Testis (tissue), 3 donors: ENCODE measurements around the gene PPP4R3B. TPM values are rescaled to one million over a fixed set of nuclear protein-coding genes. Genes with fewer than 3 reads are reported as not detected.

Source experiments
- DNase-seq: peaks from one replicate; pipeline ENCODE4 v3.0.0-alpha.2; 2019
- H3K27ac ChIP-seq, 2 donors: fragments of 200-600 bp; sonication (generic); one replicate each; pipeline ENCODE4 v1.5.1; 2019
- H3K27me3 ChIP-seq: fragments of 200-600 bp; sonication (generic); one replicate; pipeline ENCODE4 v1.5.1; 2019
- H3K36me3 ChIP-seq: fragments of 200-600 bp; sonication (generic); one replicate; pipeline ENCODE4 v1.5.1; 2017; ENCODE audit warnings: low read depth; ENCODE audit errors: missing control alignments
- H3K4me1 ChIP-seq: fragments of 200-600 bp; sonication (generic); one replicate; pipeline ENCODE4 v1.5.1; 2019
- H3K4me3 ChIP-seq, 2 donors: fragments of 200-600 bp; sonication (generic); one replicate each; pipeline ENCODE4 v1.5.1; 2017 to 2019
- H3K9me3 ChIP-seq: fragments of 200-600 bp; sonication (generic); one replicate; pipeline ENCODE4 v1.5.1; 2017
- CTCF ChIP-seq, 3 experiments: fragments of 450-650 bp in 2 of 3; fragments of 200-600 bp in 1 of 3; sonication (generic) in 1 of 3; IDR thresholded peaks; one replicate each; pipeline ENCODE4 v1.5.1; 2016 to 2019; ENCODE audit warnings: antibody characterized with exemption in 3 of 3, mild to moderate bottlenecking in 2 of 3, moderate library complexity in 1 of 3
- POLR2A ChIP-seq: fragments of 450-650 bp; IDR thresholded peaks from one replicate; pipeline ENCODE4 v1.6.1; 2017; ENCODE audit warnings: antibody characterized with exemption, mild to moderate bottlenecking, moderate library complexity
- WGBS, 2 donors: methylation state at CpG; one replicate each; pipeline ENCODE4 v1.1.5; 2018; 5-methylcytosine and 5-hydroxymethylcytosine counted together
- intact Hi-C: fragments of 100-400 bp; cut with DNase I; formaldehyde crosslinking; loops from one replicate; pipeline ENCODE4 v1.15.1; 2023; ENCODE audit warnings: low total_unique reads
- polyA plus RNA-seq: library from polyadenylated mRNA; stranded (reverse); fragments of 350-450 nt; fragmentation: Illumina TruSeq; extraction: RNeasy Lipid Tissue Mini Kit (QIAGEN cat#74804); gene quantifications from one replicate; pipeline ENCODE4 v1.2.3, GENCODE V29; 2014; ENCODE audit warnings: low read depth, low replicate concordance; ENCODE audit not compliant: insufficient read depth
- total RNA-seq, 2 donors: library from RNA; depleted of rRNA; stranded (reverse); fragments of >200 nt; gene quantifications; one replicate each; pipeline ENCODE4 v1.2.3, GENCODE V29; 2016

Gene PPP4R3B
- total and polyA plus RNA-seq, 3 donors from 2014 or later = 51.3 to 65.8 (median 63.8) TPM

DNA sequence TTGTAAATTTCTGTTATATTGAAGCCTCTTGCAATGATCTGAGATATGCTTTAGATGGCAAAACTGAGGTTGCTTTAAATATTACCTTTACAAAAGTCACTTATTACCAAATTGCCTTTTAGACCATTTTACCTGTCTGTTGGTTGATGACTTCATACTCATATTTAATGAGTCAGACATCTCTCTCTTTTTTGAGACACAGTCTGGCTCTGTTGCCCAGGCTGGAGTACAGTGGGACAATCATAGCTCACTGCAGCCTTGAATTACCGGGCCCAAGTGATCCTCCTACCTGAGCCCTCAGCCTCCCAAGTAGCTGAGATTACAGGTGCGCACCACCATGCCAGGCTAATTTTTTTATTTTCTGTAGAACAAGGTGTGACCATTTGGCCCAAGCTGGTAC is 11.5 kb upstream of the PPP4R3B start:
- Histone ChIP-seq H3K4me1 (no peaks in the 10 kb centered on the region), H3K36me3 (no peaks in the 10 kb centered on the region), H3K27ac (no peak overlapping the region), H3K9me3 (no peaks in the 10 kb centered on the region), H3K27me3 (no peaks in the 10 kb centered on the region), H3K4me3 (no peak overlapping the region)
- TF ChIP-seq POLR2A (no peak), CTCF (IDR thresholded peaks at IDR 0.05) (no peak)
- WGBS, 2 donors = 100% methylated on average over 2 of the region's 2 CpGs
- intact Hi-C loops = no loop called here
- DNase-seq = no peak

DNA sequence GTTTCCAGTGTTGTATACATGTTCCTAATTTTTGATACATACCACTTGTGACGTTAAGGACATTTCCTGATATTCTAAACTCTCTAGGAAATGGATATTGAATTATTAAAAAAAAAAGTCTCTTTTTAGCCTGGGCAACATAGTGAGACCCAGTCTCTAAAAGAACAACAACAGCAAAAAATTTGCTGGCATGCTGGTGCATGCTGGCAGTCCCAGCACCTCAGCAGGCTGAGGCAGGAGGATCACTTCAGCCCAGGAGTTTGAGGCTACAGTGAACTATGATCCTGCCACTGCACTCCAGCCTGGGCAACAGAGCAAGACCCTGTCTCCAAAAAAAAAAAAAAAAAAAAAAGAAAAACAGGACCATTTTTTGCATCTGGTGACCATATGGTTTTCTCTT is 10.5 kb upstream of the PPP4R3B start:
- Histone ChIP-seq H3K36me3 (no peaks in the 10 kb centered on the region), H3K4me3 (no peak overlapping the region), H3K27ac (no peak overlapping the region), H3K4me1 (no peaks in the 10 kb centered on the region), H3K9me3 (no peaks in the 10 kb centered on the region), H3K27me3 (no peaks in the 10 kb centered on the region)
- intact Hi-C loops = no loop called here
- no peak for TF ChIP-seq CTCF (IDR thresholded peaks at IDR 0.05)
- TF ChIP-seq POLR2A = no peak
- 63 to 65% methylated on average over 1 of the region's 1 CpG for WGBS, 2 donors
- DNase-seq = no peak

GRCh38 chr2:55621802-55622201 is 4.4 kb upstream of the PPP4R3B start:
- Histone ChIP-seq H3K36me3 (no peaks in the 10 kb centered on the region), H3K27me3 (no peaks in the 10 kb centered on the region), H3K4me3 (no peak overlapping the region), H3K9me3 (no peaks in the 10 kb centered on the region), H3K27ac (no peak overlapping the region), H3K4me1 (peaks cover 15% of the 10 kb centered on the region)
- intact Hi-C loops = no loop called here
- no peak for DNase-seq
- WGBS, 2 donors = 83 to 89% methylated on average over 7 of the region's 7 CpGs
- no peak for TF ChIP-seq POLR2A
- no peak for TF ChIP-seq CTCF (IDR thresholded peaks at IDR 0.05)

GRCh38 chr2:55620123-55620779 is 2.8 kb upstream of the PPP4R3B start:
- WGBS, 2 donors = 58 to 71% methylated on average over 2 to 3 of the region's 3 CpGs
- peaks cover 18% of the 10 kb centered on the region for H3K4me1 ChIP-seq

More at GRCh38 chr2:55620123-55620779, 2.8 kb upstream of the PPP4R3B start:
- no peaks in the 10 kb centered on the region for H3K36me3 ChIP-seq
- H3K27me3 ChIP-seq = no peaks in the 10 kb centered on the region
- intact Hi-C loops = no loop called here
- no peak overlapping the region for H3K27ac ChIP-seq
- H3K4me3 ChIP-seq = no peak overlapping the region
- TF ChIP-seq CTCF (IDR thresholded peaks at IDR 0.05) = no peak
- no peak for TF ChIP-seq POLR2A
- no peaks in the 10 kb centered on the region for H3K9me3 ChIP-seq
- DNase-seq = no peak
